GM12878 (cell line): ENCODE results near the gene HIGD2B.
A peak's percentile ranks its signal among the peaks of the same experiment; 100 is the strongest.

Source experiments
- BHLHE40 ChIP-seq, 2 experiments: fragments of 450-650 bp in 1 of 2; IDR thresholded peaks; 2 replicates each; pipeline ENCODE4 v1.6.1; 2011 to 2017; ENCODE audit warnings: low read depth in 2 of 2, borderline replicate concordance in 1 of 2, improper control_type of control experiment in 1 of 2, low read length in 1 of 2, mild to moderate bottlenecking in 1 of 2
- CHD2 ChIP-seq: IDR thresholded peaks from 2 replicates; pipeline ENCODE4 v1.6.1; 2011; ENCODE audit warnings: low read depth, low read length, improper control_type of control experiment, borderline replicate concordance
- CREB1 ChIP-seq: IDR thresholded peaks from 2 replicates; pipeline ENCODE4 v1.6.1; 2012; ENCODE audit warnings: low read depth, mild to moderate bottlenecking, inconsistent platforms
- JUND ChIP-seq: IDR thresholded peaks from 2 replicates; pipeline ENCODE4 v1.6.1; 2012; ENCODE audit warnings: low read depth, mild to moderate bottlenecking, low read length, improper control_type of control experiment, moderate library complexity
- NR2C1 ChIP-seq: fragments of 450-650 bp; IDR thresholded peaks from 2 replicates; pipeline ENCODE4 v1.6.1; 2017; ENCODE audit warnings: antibody characterized with exemption, mild to moderate bottlenecking, moderate library complexity
- POLR2A ChIP-seq: IDR thresholded peaks from 2 replicates; pipeline ENCODE4 v1.6.1; 2011; ENCODE audit warnings: low read depth, mild to moderate bottlenecking, low read length
- POLR2AphosphoS2 ChIP-seq: IDR thresholded peaks from 2 replicates; pipeline ENCODE4 v1.6.1; 2011; ENCODE audit warnings: low read depth, mild to moderate bottlenecking, low read length, improper control_type of control experiment, moderate library complexity
- RBBP5 ChIP-seq: fragments of 200-600 bp; sonication (generic); conservative IDR thresholded peaks from 2 replicates; pipeline ENCODE4 v1.6.1; 2016
- TAF1 ChIP-seq: IDR thresholded peaks from 2 replicates; pipeline ENCODE4 v1.6.1; 2011; ENCODE audit warnings: mild to moderate bottlenecking, low read depth, low read length, borderline replicate concordance
- ZNF274 ChIP-seq: IDR thresholded peaks from one replicate; pipeline ENCODE4 v1.8.0; 2011; ENCODE audit not compliant: insufficient read length, insufficient read depth
- TF ChIP-seq, protein P1 (sequence below): IDR thresholded peaks from 2 replicates; pipeline ENCODE4 v1.6.1; 2011; ENCODE audit warnings: low read depth, mild to moderate bottlenecking, low read length, moderate library complexity, borderline replicate concordance; ENCODE audit errors: extremely low read depth
- TF ChIP-seq, protein P2 (sequence below): fragments of 150-350 bp; IDR thresholded peaks from 2 replicates; pipeline ENCODE4 v1.6.1; 2014; ENCODE audit warnings: mild to moderate bottlenecking, low read depth, low read length
- TF ChIP-seq, protein P3 (sequence below): IDR thresholded peaks from 2 replicates; pipeline ENCODE4 v1.6.1; 2012; ENCODE audit warnings: low read depth, low read length, improper control_type of control experiment
- TF ChIP-seq, protein P4 (sequence below), 3 experiments: IDR thresholded peaks in 2 of 3; conservative IDR thresholded peaks in 1 of 3; 2 replicates each; pipeline ENCODE4 v1.5.1; 2011; ENCODE audit warnings: low read depth in 3 of 3, low read length in 3 of 3, mild to moderate bottlenecking in 3 of 3, control low read depth in 2 of 3, moderate library complexity in 2 of 3, inconsistent platforms in 1 of 3, mixed read lengths in 1 of 3; ENCODE audit not compliant: control insufficient read depth in 2 of 3, insufficient read depth in 1 of 3; ENCODE audit errors: extremely low read depth in 1 of 3

DNA sequence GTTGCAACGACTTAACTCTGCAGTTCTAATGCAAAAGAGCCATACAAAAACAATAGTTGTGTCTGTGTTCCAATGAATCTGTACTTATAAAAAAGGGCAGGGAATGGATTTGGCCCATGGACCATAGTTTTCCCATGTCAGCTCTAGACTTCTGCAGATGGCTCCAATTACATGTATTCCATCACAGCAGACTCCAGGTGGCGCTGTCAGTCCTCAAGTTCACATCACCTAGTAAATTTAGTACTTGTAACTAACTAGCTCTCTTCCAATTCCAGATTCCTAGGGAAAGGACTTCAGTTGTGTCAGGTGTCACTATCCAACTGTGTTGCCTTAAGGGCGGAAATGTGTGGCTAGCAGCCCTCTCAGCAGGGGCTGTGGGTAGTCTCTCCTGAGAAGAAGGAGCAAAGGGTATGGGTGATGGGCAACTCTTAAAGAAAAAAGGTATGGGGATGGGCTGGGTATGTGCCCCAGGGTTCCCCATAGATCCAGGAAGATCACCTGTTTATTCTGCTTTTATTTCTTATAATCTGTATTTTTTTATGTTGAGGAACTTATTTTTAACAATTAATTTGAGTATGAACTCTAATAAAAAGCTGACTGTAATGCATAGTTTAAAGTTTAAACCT lies 36.2 kb upstream of the HIGD2B start:
- TF ChIP-seq JUND (no peak), NR2C1 (no peak), POLR2A (no peak), POLR2AphosphoS2 (no peak), TAF1 (no peak), ZNF274 (no peak), RBBP5 (no peak), CHD2 (no peak), CREB1 (no peak), BHLHE40 (IDR thresholded peaks at IDR 0.05; ENCODE audit: borderline replicate concordance in 1 of 2, low read depth in 2 of 2, low read length in 1 of 2) (no peak)
- TF ChIP-seq, protein P1, sequence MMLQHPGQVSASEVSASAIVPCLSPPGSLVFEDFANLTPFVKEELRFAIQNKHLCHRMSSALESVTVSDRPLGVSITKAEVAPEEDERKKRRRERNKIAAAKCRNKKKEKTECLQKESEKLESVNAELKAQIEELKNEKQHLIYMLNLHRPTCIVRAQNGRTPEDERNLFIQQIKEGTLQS, result no peak
- TF ChIP-seq, protein P2, sequence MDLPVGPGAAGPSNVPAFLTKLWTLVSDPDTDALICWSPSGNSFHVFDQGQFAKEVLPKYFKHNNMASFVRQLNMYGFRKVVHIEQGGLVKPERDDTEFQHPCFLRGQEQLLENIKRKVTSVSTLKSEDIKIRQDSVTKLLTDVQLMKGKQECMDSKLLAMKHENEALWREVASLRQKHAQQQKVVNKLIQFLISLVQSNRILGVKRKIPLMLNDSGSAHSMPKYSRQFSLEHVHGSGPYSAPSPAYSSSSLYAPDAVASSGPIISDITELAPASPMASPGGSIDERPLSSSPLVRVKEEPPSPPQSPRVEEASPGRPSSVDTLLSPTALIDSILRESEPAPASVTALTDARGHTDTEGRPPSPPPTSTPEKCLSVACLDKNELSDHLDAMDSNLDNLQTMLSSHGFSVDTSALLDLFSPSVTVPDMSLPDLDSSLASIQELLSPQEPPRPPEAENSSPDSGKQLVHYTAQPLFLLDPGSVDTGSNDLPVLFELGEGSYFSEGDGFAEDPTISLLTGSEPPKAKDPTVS, result no peak
- TF ChIP-seq, protein P3, sequence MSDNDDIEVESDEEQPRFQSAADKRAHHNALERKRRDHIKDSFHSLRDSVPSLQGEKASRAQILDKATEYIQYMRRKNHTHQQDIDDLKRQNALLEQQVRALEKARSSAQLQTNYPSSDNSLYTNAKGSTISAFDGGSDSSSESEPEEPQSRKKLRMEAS, result no peak
- TF ChIP-seq, protein P4, sequence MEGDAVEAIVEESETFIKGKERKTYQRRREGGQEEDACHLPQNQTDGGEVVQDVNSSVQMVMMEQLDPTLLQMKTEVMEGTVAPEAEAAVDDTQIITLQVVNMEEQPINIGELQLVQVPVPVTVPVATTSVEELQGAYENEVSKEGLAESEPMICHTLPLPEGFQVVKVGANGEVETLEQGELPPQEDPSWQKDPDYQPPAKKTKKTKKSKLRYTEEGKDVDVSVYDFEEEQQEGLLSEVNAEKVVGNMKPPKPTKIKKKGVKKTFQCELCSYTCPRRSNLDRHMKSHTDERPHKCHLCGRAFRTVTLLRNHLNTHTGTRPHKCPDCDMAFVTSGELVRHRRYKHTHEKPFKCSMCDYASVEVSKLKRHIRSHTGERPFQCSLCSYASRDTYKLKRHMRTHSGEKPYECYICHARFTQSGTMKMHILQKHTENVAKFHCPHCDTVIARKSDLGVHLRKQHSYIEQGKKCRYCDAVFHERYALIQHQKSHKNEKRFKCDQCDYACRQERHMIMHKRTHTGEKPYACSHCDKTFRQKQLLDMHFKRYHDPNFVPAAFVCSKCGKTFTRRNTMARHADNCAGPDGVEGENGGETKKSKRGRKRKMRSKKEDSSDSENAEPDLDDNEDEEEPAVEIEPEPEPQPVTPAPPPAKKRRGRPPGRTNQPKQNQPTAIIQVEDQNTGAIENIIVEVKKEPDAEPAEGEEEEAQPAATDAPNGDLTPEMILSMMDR (IDR thresholded peaks at IDR 0.05 in 2 of 3, conservative IDR thresholded peaks at IDR 0.05 in 1 of 3; ENCODE audit: control insufficient read depth in 2 of 3, extremely low read depth in 1 of 3, insufficient read depth in 1 of 3, low read depth in 3 of 3, low read length in 3 of 3), result peak; percentile 72 to 87 (median 82); a peak in 5 of 6 replicates
